ENCODE data around the gene UGT1A5.

- TF ChIP-seq GATA2 (IDR thresholded peaks at IDR 0.05; ENCODE audit: low read depth, low read length) (no peak), GATA3 (IDR thresholded peaks at IDR 0.05; ENCODE audit: low read depth, low read length) (no peak)
Observed at GRCh38 chr2:233811732-233812131, 99.0 kb downstream of the UGT1A5 start.

Data from SH-SY5Y (cell line).